Measurements from ENCODE around the gene ANKRD23. TPM values are rescaled to one million over a fixed set of nuclear protein-coding genes. Genes with fewer than 3 reads are reported as not detected.
"Not testable (repeated sequence)": the region's sequence is repeated elsewhere in the genome, so short reads cannot be mapped to it uniquely, and the experiment has no call there.

ANKRD23 gene
- total and polyA plus RNA-seq, 2 of the 8 experiments (the other 6 are each of a cell fraction or from before 2014, with no cell fraction given), result 3.4 to 3.5 TPM

- H3K18ac ChIP-seq (ENCODE audit: extremely low read depth, low read length); H4K8ac ChIP-seq (ENCODE audit: extremely low read depth, insufficient read depth, low read length); H3K9ac ChIP-seq (replicated peaks in 1 of 4; ENCODE audit: extremely low read depth in 1 of 4, low read depth in 3 of 4, low read length in 3 of 4); H2BK20ac ChIP-seq (ENCODE audit: low read length); H3K9me3 ChIP-seq (ENCODE audit: insufficient read depth in 2 of 2, low read depth in 1 of 2, low read length in 1 of 2); H3K4me3 ChIP-seq (ENCODE audit: extremely low read depth in 1 of 4, insufficient read depth in 2 of 4, low read depth in 3 of 4, low read length in 4 of 4); H2AK5ac ChIP-seq (ENCODE audit: low read depth, low read length); H3K14ac ChIP-seq (ENCODE audit: insufficient read length); H2AFZ ChIP-seq (ENCODE audit: low read length); H4K91ac ChIP-seq (replicated peaks; ENCODE audit: insufficient read length, low read length); H2BK12ac ChIP-seq (ENCODE audit: low read depth, low read length); H3K4ac ChIP-seq (replicated peaks; ENCODE audit: insufficient read length, low read depth, low read length); FAIRE-seq; H3K27ac ChIP-seq (ENCODE audit: low read depth, low read length); H3K4me2 ChIP-seq (ENCODE audit: insufficient read depth in 1 of 2, low read depth in 2 of 2, low read length in 2 of 2); H3K23ac ChIP-seq (ENCODE audit: insufficient read length); H4K5ac ChIP-seq (ENCODE audit: insufficient read length, low read depth, low read length); H2BK120ac ChIP-seq (replicated peaks; ENCODE audit: low read depth, low read length); H3K27me3 ChIP-seq (replicated peaks in 1 of 4; ENCODE audit: control insufficient read depth in 3 of 4, extremely low read depth in 1 of 4, insufficient read depth in 3 of 4, low read length in 3 of 4); H3K56ac ChIP-seq (replicated peaks; ENCODE audit: insufficient read length, low read depth, low read length); H2BK5ac ChIP-seq (ENCODE audit: low read depth, low read length); H2BK15ac ChIP-seq (ENCODE audit: low read length); DNase-seq (ENCODE audit: low read depth in 1 of 2, low spot score in 2 of 2): not testable (repeated sequence)
- Histone ChIP-seq H3K36me3 (ENCODE audit: control insufficient read depth in 2 of 4, insufficient read depth in 4 of 4, low read length in 3 of 4) (peaks cover 34 to 72% (median 55%) of the 10 kb centered on the region in 4 experiments), H3K79me1 (ENCODE audit: low read depth, low read length) (peaks cover 16% of the 10 kb centered on the region), H3K4me1 (replicated peaks in 1 of 4; ENCODE audit: control insufficient read depth in 3 of 4, insufficient read depth in 4 of 4, low read length in 3 of 4) (peaks cover 0 to 18% (median 12%) of the 10 kb centered on the region in 4 experiments; a peak in 6 of 7 replicates), H3K79me2 (ENCODE audit: control insufficient read depth in 1 of 2, insufficient read depth in 2 of 2, low read length in 2 of 2) (peaks cover under 1 to 27% of the 10 kb centered on the region in 2 experiments), H4K20me1 (replicated peaks in 1 of 2; ENCODE audit: control insufficient read depth in 1 of 2, insufficient read depth in 2 of 2, low read length in 2 of 2) (peaks cover 14 to 29% of the 10 kb centered on the region in 2 experiments), H3K23me2 (ENCODE audit: low read depth, low read length) (peaks cover 11% of the 10 kb centered on the region)
- 94% methylated on average over 4 of the region's 4 CpGs; no CpG with 5 or more reads in 1 of the 2 experiments for WGBS, 2 experiments (ENCODE audit: extremely low coverage in 1 of 2, insufficient coverage in 1 of 2, insufficient read length in 1 of 2, insufficient replicate concordance in 2 of 2, low coverage in 1 of 2, low lambda C conversion rate in 2 of 2, missing lambda C conversion rate in 1 of 2)
- POLR2A ChIA-PET (ENCODE audit: partially characterized antibody), result interaction anchor here (0.7 to 2.9 kb wide), 5 partner anchors 12 to 88 kb away, joined by 3 to 9 read pairs (median 7); no protein-coding TSS in a partner anchor
- CTCF ChIA-PET (ENCODE audit: partially characterized antibody), result interaction anchor here (0.6 to 8.3 kb wide), 8 partner anchors 11 to 98 kb away, joined by 3 to 89 read pairs (median 4); no protein-coding TSS in a partner anchor
Measured at GRCh38 chr2:96863056-96863455, 19.2 kb upstream of the ANKRD23 start.

Measured in H1 (cell line).